Small intestine (tissue), 16 donors: Measurements from ENCODE around the gene ABR. TPM values are rescaled to one million over a fixed set of nuclear protein-coding genes. Genes with fewer than 3 reads are reported as not detected.

Experiments used
- DNase-seq, 2 donors: peaks; one replicate each; pipeline versions ENCODE4 v3.0.0 to v3.0.0-alpha.2; 2013
- FAIRE-seq: peaks from 2 replicates; lab custom pipeline; 2012; peaks lifted over from hg19 to GRCh38; lab: Jason Lieb, UNC
- H3K27ac ChIP-seq, 3 donors: one replicate each; pipeline ENCODE4 v1.5.1; 2013; ENCODE audit warnings: low read length in 2 of 3, mild to moderate bottlenecking in 2 of 3, control low read depth in 1 of 3, inconsistent platforms in 1 of 3, low read depth in 1 of 3, moderate library complexity in 1 of 3
- H3K27me3 ChIP-seq, 3 donors: one replicate each; pipeline ENCODE4 v1.6.1; 2013; ENCODE audit warnings: low read length in 3 of 3, inconsistent platforms in 1 of 3; ENCODE audit not compliant: control insufficient read depth in 3 of 3, insufficient read depth in 3 of 3
- H3K36me3 ChIP-seq, 3 donors: one replicate each; pipeline ENCODE4 v1.6.1; 2013; ENCODE audit warnings: low read length in 3 of 3, inconsistent platforms in 1 of 3, low read depth in 1 of 3, mild to moderate bottlenecking in 1 of 3, moderate library complexity in 1 of 3; ENCODE audit not compliant: control insufficient read depth in 3 of 3, insufficient read depth in 2 of 3
- H3K4me1 ChIP-seq, 3 donors: one replicate each; pipeline ENCODE4 v1.6.1; 2013; ENCODE audit warnings: low read length in 2 of 3, inconsistent platforms in 1 of 3, low read depth in 1 of 3, mild to moderate bottlenecking in 1 of 3, moderate library complexity in 1 of 3; ENCODE audit not compliant: control insufficient read depth in 3 of 3, insufficient read depth in 2 of 3
- H3K4me3 ChIP-seq, 3 donors: one replicate each; pipeline ENCODE4 v1.5.1; 2013; ENCODE audit warnings: low read length in 3 of 3, control low read depth in 1 of 3, inconsistent platforms in 1 of 3, low read depth in 1 of 3, mild to moderate bottlenecking in 1 of 3, moderate library complexity in 1 of 3
- H3K9me3 ChIP-seq, 2 donors: one replicate each; pipeline ENCODE4 v1.6.1; 2013; ENCODE audit warnings: low read depth in 1 of 2, low read length in 1 of 2; ENCODE audit not compliant: control insufficient read depth in 2 of 2, insufficient read depth in 1 of 2
- WGBS, 3 donors: extraction: QIAGEN DNeasy Blood & Tissue Kit; methylation state at CpG; one replicate each; pipeline ENCODE4 v1.1.7; 2013; 5-methylcytosine and 5-hydroxymethylcytosine counted together
- long read RNA-seq, 10 donors: transcript quantifications; one replicate each; lab custom pipeline, GENCODE V29; 2026
- polyA plus RNA-seq, 4 donors: library from polyadenylated mRNA; stranded (reverse) in 3 of 4; unstranded in 1 of 4; fragments of 200-250 nt in 3 of 4; fragments of 120-200 nt in 1 of 4; gene quantifications; one replicate each; pipeline versions ENCODE4 v1.2.1 to v1.2.3, GENCODE V29; 2013
- donor health status: healthy with polysubstance abuse.
- donor health status: control.
- donor health status: control.
- donor health status: Bipolar disorder and iron deficiency.
- donor health status: healthy.

ABR gene
- 100 to 1,000 TPM in 1 of 4 donors, 10 to 100 TPM in 3; 69.8 to 131 (median 83.5) TPM for polyA plus RNA-seq
- long read RNA-seq, donor 1: 0 reads
- long read RNA-seq, donor 2, partial matches to known transcripts: 0 of 3 reads
- long read RNA-seq, donor 2, other reads (novel, unspliced or antisense): 0 of 3 reads
- long read RNA-seq, donor 3, partial matches to known transcripts: 0 of 3 reads
- long read RNA-seq, donor 3, other reads (novel, unspliced or antisense): 0 of 3 reads
- long read RNA-seq, donor 4: 0 reads
- long read RNA-seq, donor 5, partial matches to known transcripts: 0 of 1 reads
- long read RNA-seq, donor 5, other reads (novel, unspliced or antisense): 0 of 1 reads
- long read RNA-seq, donor 6, partial matches to known transcripts: 0 of 5 reads
- long read RNA-seq, donor 6, other reads (novel, unspliced or antisense): 0 of 5 reads
- long read RNA-seq, donor 7, transcript ABR-201 (22 exons, 2,673 nt): major isoform, 6 of 11 reads
- long read RNA-seq, donor 7, partial matches to known transcripts: 0 of 11 reads
- long read RNA-seq, donor 7, other reads (novel, unspliced or antisense): 0 of 11 reads
- long read RNA-seq, donor 8, partial matches to known transcripts: 0 of 1 reads
- long read RNA-seq, donor 8, other reads (novel, unspliced or antisense): 0 of 1 reads
- long read RNA-seq, donor 9, full-length matches to known transcripts: 4 of 4 reads
- long read RNA-seq, donor 9, partial matches to known transcripts: 0 of 4 reads
- long read RNA-seq, donor 9, other reads (novel, unspliced or antisense): 0 of 4 reads
- long read RNA-seq, donor 10, partial matches to known transcripts: 6 of 12 reads
- long read RNA-seq, donor 10, other reads (novel, unspliced or antisense): 0 of 12 reads

DNA sequence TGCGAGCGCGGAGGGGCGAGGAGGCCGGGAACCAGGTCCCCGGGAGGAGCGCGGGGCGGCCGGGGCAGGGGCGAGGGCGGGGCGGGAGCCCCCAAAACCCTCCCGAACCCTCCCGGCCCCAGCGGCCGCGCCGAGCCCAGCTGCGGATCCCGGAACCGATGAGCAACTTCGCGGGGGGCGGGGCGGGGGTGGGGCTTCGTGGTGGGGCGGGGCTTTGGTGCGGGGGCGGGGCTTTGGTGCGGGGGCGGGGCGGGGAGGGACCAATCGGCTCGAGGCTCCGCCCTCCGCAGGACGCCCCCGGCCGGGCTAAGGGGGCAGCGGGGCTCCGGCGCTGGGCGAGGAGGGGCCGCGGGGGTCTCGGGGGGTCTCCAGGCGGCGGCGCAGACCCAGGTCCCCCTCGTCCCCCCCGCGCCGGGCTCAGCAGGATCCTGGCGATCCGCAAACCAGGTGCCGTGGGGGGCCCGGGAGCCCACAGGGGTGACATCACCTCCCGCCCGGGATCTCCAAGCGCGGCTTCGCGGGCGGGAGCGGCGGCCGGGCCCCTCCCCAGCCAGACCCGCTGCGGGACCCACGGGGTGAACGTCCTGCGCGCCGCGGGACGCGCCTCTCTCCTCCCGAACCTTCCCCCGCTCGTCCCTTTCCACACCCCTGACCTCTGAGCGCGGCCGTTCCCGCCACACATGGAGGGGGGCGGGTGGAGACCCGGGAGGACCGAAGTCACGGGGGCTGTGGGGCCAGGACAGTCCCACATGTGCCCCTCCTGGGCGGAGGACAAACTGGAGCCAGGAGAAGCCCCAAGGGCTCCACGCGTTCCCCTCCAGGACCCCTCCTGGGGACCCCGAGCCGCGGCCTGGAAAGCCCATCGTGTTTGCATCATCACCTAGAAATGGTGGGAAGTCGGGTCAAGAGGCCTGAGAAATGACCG, at the start of gene ABR:
TSS of gene ABR (minus strand) at position 164 of the 925 bp plus-strand sequence. CDS start 254 bp downstream, outside the sequence.
- no peak within 1 kb of the TSS for H3K27ac ChIP-seq
- peak within 1 kb of the TSS; percentile 46 to 90 (median 79) for H3K4me3 ChIP-seq
- DNase-seq (peak in 1 of 2 donors; percentile 37), FAIRE-seq (no peak)
- peaks cover 0 to 13% (median 3%) of the 10 kb centered on the region in 3 donors for H3K4me1 ChIP-seq
- 7 to 18% (median 11%) methylated on average over 36 to 98 of the region's 98 CpGs for WGBS, 3 donors
- peaks cover 0 to 56% (median 0%) of the 10 kb centered on the region in 3 donors for H3K27me3 ChIP-seq
- H3K9me3 ChIP-seq: no peaks in the 10 kb centered on the region
- H3K36me3 ChIP-seq: peaks cover 0 to 4% (median 0%) of the 10 kb centered on the region in 3 donors

DNA sequence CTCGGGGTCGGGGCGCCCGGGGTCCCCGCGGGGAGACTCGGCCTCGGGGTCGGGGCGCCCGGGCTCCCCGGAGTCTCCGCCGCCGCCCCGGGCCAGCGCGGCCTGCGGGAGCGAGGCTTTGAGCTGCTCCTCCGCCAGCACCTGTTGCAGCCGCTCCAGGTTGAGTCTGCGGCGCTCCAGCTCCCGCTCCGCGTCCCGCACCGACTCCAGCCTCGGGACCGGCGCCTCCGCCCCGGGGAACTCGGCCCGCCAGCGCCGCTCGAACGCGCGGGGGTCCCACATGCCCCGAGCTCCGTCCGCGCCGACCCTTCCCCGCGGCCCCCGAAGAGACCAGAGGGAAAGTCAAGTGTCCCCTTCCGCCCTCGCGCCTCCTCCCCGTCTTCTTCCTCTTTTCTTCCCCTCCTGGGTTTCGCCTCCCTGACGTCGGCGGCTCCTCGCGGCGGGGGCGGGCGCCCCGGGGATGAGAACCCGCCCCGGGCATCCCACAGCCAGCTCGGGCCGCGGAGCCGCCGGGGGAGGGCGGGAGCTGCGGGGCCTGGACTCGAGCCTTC, 49.6 kb upstream of the ABR start:
- DNase-seq: peak; percentile 61
- peaks cover 0 to 2% of the 10 kb centered on the region in 2 donors for H3K9me3 ChIP-seq
- H3K27ac ChIP-seq: peak overlapping the region in 2 of 3 donors; percentile 64 to 75
- peaks cover 0 to 4% (median 0%) of the 10 kb centered on the region in 3 donors for H3K4me1 ChIP-seq
- H3K4me3 ChIP-seq: peak overlapping the region in 2 of 3 donors; percentile 76
- H3K27me3 ChIP-seq: peaks cover 0 to 56% (median 0%) of the 10 kb centered on the region in 3 donors
- no peaks in the 10 kb centered on the region for H3K36me3 ChIP-seq
- WGBS, 3 donors: 0 to 1% (median 0%) methylated on average over 36 to 74 of the region's 74 CpGs
- no peak for FAIRE-seq

DNA sequence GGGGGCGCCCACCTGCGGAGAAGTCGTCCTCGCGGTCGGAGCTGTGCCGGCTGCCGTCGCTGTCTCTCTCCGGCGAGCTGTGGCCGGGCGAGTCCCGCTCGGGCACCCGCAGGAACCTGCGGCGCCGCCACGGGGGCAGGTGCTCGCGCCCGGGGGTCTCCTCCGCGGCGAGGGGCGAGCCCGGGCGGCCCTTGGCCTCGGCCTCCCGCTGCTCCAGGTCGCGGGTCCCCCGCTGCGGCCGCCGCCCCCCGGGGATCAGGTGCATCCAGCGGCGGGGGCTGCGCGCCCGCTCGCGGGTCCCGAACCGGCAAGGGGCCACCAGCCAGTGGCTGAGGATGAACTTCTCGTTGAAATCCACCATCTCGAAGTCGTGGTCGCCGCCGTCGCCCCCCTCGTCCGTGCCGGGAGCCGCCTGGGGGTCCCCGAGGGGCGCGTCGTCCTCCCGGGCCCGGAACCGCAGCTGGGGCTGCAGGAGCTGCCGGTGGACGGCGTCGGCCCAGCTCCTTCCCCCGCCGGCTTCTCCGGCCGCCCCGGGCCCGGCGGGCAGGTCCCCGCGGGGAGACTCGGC, 49.1 kb upstream of the ABR start:
- H3K36me3 ChIP-seq: no peaks in the 10 kb centered on the region
- WGBS, 3 donors: 0 to 1% (median 1%) methylated on average over 34 to 79 of the region's 79 CpGs
- peaks cover 0 to 2% of the 10 kb centered on the region in 2 donors for H3K9me3 ChIP-seq
- DNase-seq (peak in 1 of 2 donors; percentile 36), FAIRE-seq (no peak)
- peak overlapping the region in 2 of 3 donors; percentile 76 for H3K4me3 ChIP-seq
- peaks cover 0 to 56% (median 0%) of the 10 kb centered on the region in 3 donors for H3K27me3 ChIP-seq
- peaks cover 0 to 4% (median 0%) of the 10 kb centered on the region in 3 donors for H3K4me1 ChIP-seq
- peak overlapping the region in 1 of 3 donors; percentile 75 for H3K27ac ChIP-seq

DNA sequence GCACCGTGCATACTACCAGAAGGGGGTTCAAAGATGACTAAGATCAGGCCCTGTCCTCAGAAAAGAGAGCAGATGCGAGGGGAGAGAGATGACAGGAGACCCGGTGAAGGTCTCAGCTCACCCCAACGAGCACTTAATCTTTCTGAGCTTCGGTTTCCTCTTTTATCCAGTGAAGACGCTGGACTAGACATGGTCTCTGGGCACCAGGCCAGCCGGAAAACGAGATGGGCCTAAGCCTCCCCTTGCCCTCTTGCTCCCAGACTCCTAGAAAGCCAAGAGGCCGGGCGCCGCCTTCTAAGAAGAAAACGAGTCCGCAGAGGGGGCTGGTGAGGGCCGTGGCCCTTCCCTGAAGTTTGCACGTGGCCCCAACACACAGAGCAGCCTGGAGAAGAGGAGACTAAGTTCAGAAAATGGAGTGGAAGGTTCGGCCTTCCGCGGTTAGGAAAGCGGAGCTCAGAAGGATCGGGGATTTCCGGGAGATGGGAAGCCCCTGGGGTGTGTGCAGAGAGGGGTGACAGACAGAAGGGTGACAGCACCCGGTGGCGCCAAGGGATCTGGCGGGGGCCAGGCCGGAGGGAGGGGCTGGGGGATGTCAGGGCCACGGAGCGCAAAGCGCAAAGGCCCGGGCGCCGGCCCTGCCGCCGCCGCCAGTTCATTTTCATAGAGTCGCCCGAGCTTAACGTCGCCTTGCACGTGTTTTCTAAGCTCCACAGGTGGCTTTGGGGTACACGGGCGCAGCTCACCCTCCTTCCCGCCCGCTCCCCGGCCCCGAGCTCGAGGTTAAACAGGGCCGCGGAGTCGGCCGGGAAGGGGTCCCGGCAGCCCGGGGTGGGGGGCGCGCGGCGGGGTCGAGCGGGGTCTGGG, 48.4 kb upstream of the ABR start:
- FAIRE-seq (no peak), DNase-seq (peak; percentile 24 to 34)
- no peaks in the 10 kb centered on the region for H3K36me3 ChIP-seq
- H3K27ac ChIP-seq: peak overlapping the region in 1 of 3 donors; percentile 24
- peaks cover 0 to 4% (median 0%) of the 10 kb centered on the region in 3 donors for H3K4me1 ChIP-seq
- peak overlapping the region in 2 of 3 donors; percentile 76 for H3K4me3 ChIP-seq
- H3K27me3 ChIP-seq: peaks cover 0 to 56% (median 0%) of the 10 kb centered on the region in 3 donors
- 5 to 10% (median 6%) methylated on average over 48 to 58 of the region's 58 CpGs for WGBS, 3 donors
- H3K9me3 ChIP-seq: peaks cover 0 to 2% of the 10 kb centered on the region in 2 donors

DNA sequence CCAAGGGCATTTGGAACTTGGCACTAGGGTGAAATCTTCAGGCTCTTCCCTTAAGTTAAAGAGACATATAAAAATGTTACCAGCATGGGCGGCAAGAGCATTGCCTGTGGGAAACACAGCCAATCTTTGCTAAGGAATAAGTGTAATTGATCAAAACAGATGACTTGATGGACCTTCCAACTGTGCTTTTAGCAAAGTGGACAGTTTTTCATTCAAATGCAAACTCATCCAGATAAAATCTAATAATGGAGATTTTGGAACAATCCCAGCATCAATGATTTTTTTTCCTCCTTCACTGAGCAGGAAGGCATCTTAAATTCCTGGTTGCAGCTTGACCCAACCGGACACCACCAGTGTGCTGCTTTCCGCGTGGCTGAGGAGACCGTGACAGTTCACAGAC, 47.6 kb upstream of the ABR start:
- Histone ChIP-seq H3K27ac (no peak overlapping the region), H3K9me3 (peaks cover 0 to 2% of the 10 kb centered on the region in 2 donors), H3K27me3 (peaks cover 0 to 51% (median 0%) of the 10 kb centered on the region in 3 donors), H3K4me3 (peak overlapping the region in 1 of 3 donors; percentile 76), H3K36me3 (no peaks in the 10 kb centered on the region), H3K4me1 (peaks cover 0 to 4% (median 0%) of the 10 kb centered on the region in 3 donors)
- WGBS, 3 donors: 79 to 92% (median 85%) methylated on average over 5 of the region's 5 CpGs
- FAIRE-seq (no peak), DNase-seq (no peak)

DNA sequence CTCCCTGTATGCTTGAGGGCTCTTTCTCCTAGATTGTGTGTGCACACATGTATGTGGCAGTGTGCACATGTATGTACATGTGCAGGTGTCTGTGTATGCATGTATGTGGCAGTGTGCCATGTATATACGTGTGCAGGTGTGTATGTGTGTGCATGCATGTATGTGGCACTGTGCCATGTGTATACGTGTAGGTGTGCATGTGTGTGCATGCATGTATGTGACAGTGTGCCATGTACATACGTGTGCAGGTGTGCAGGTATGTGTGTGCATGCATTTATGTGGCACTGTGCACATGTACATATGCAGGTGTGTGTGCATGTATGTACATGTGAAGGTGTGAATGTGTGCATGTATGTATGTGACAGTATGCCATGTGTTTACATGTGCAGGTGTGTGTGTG, 46.5 kb upstream of the ABR start:
- 89 to 92% (median 91%) methylated on average over 3 of the region's 3 CpGs for WGBS, 3 donors
- FAIRE-seq: no peak
- H3K4me1 ChIP-seq: peaks cover 0 to 4% (median 0%) of the 10 kb centered on the region in 3 donors

More for the DNA sequence above, 46.5 kb upstream of the ABR start:
- Histone ChIP-seq H3K27ac (no peak overlapping the region), H3K27me3 (peaks cover 0 to 43% (median 0%) of the 10 kb centered on the region in 3 donors), H3K36me3 (no peaks in the 10 kb centered on the region), H3K4me3 (no peak overlapping the region), H3K9me3 (peaks cover 0 to 5% of the 10 kb centered on the region in 2 donors)
- no peak for DNase-seq
